ENCODE data around the gene CAMP.
"Not testable (repeated sequence)": the region's sequence is repeated elsewhere in the genome, so short reads cannot be mapped to it uniquely, and the experiment has no call there.

Gene CAMP

GRCh38 chr3:48194446-48195071, 28.7 kb upstream of the CAMP start:
- peak; percentile 73 for DNase-seq (ENCODE audit: low read depth)
- no peak overlapping the region for H3K4me3 ChIP-seq (replicated peaks; ENCODE audit: low read depth, low read length)
- peak; percentile 88 for TF ChIP-seq CTCF (IDR thresholded peaks at IDR 0.05; ENCODE audit: low read length, missing control alignments)

- TF ChIP-seq CTCF (IDR thresholded peaks at IDR 0.05; ENCODE audit: low read length, missing control alignments) = no peak
- H3K4me3 ChIP-seq (replicated peaks; ENCODE audit: low read depth, low read length) = no peak overlapping the region
- DNase-seq (ENCODE audit: low read depth) = no peak
These were observed 26.7 kb upstream of the CAMP start for GRCh38 chr3:48196611-48197010.

GRCh38 chr3:48199117-48199516, 24.2 kb upstream of the CAMP start:
- no peak for TF ChIP-seq CTCF (IDR thresholded peaks at IDR 0.05; ENCODE audit: low read length, missing control alignments)
- no peak overlapping the region for H3K4me3 ChIP-seq (replicated peaks; ENCODE audit: low read depth, low read length)
- no peak for DNase-seq (ENCODE audit: low read depth)

- TF ChIP-seq CTCF (IDR thresholded peaks at IDR 0.05; ENCODE audit: low read length, missing control alignments) = no peak
- no peak for DNase-seq (ENCODE audit: low read depth)
- no peak overlapping the region for H3K4me3 ChIP-seq (replicated peaks; ENCODE audit: low read depth, low read length)
These were observed 20.7 kb upstream of the CAMP start for GRCh38 chr3:48202632-48203031.

- TF ChIP-seq CTCF (IDR thresholded peaks at IDR 0.05; ENCODE audit: low read length, missing control alignments) = no peak
- no peak overlapping the region for H3K4me3 ChIP-seq (replicated peaks; ENCODE audit: low read depth, low read length)
These were observed 15.2 kb upstream of the CAMP start for GRCh38 chr3:48208076-48208475.

GRCh38 chr3:48209445-48209844, 13.8 kb upstream of the CAMP start:
- DNase-seq (ENCODE audit: low read depth) = no peak
- no peak for TF ChIP-seq CTCF (IDR thresholded peaks at IDR 0.05; ENCODE audit: low read length, missing control alignments)
- no peak overlapping the region for H3K4me3 ChIP-seq (replicated peaks; ENCODE audit: low read depth, low read length)

More at GRCh38 chr3:48208076-48208475, 15.2 kb upstream of the CAMP start:
- DNase-seq (ENCODE audit: low read depth) = no peak

GRCh38 chr3:48210534-48210933, 12.8 kb upstream of the CAMP start:
- H3K4me3 ChIP-seq (replicated peaks; ENCODE audit: low read depth, low read length); DNase-seq (ENCODE audit: low read depth): not testable (repeated sequence)

GRCh38 chr3:48211776-48212175, 11.5 kb upstream of the CAMP start:
- H3K4me3 ChIP-seq (replicated peaks; ENCODE audit: low read depth, low read length); DNase-seq (ENCODE audit: low read depth): not testable (repeated sequence)
